Fibroblast of mammary gland (primary cell): Measurements from ENCODE around the gene GRIA4.
A peak's percentile ranks its signal among the peaks of the same experiment; 100 is the strongest.

Source experiments
- DNase-seq: peaks from one replicate; pipeline ENCODE4 v3.0.0-alpha.2; 2010; ENCODE audit warnings: low read depth
- H3K4me3 ChIP-seq: 2 replicates; pipeline ENCODE4 v1.5.1; 2011; ENCODE audit warnings: low read depth, mild to moderate bottlenecking, low read length, moderate library complexity; ENCODE audit not compliant: control insufficient read depth
- CTCF ChIP-seq: conservative IDR thresholded peaks from 2 replicates; pipeline ENCODE4 v1.5.1; 2011; ENCODE audit warnings: low read depth, low read length, inconsistent platforms; ENCODE audit not compliant: control insufficient read depth, insufficient read depth

The GRIA4 gene

GRCh38 chr11:105937738-105938137, 327.9 kb downstream of the GRIA4 start:
- DNase-seq: peak; percentile 5
- TF ChIP-seq CTCF: no peak
- H3K4me3 ChIP-seq: no peak overlapping the region

- H3K4me3 ChIP-seq: no peak overlapping the region
- no peak for TF ChIP-seq CTCF
- no peak for DNase-seq
These were observed 333.0 kb downstream of the GRIA4 start for GRCh38 chr11:105942921-105943320.

GRCh38 chr11:105948918-105949590, 339.2 kb downstream of the GRIA4 start:
- no peak for TF ChIP-seq CTCF
- H3K4me3 ChIP-seq: no peak overlapping the region
- no peak for DNase-seq

GRCh38 chr11:105953886-105954285, 344.0 kb downstream of the GRIA4 start:
- DNase-seq: no peak
- TF ChIP-seq CTCF: no peak
- H3K4me3 ChIP-seq: no peak overlapping the region

GRCh38 chr11:105960252-105961245, 350.7 kb downstream of the GRIA4 start:
- no peak overlapping the region for H3K4me3 ChIP-seq
- no peak for TF ChIP-seq CTCF

GRCh38 chr11:105968021-105968697, 358.3 kb downstream of the GRIA4 start:
- no peak overlapping the region for H3K4me3 ChIP-seq
- TF ChIP-seq CTCF: no peak
- DNase-seq: peak; percentile 56

More at GRCh38 chr11:105960252-105961245, 350.7 kb downstream of the GRIA4 start:
- no peak for DNase-seq
